GM21529 (cell line): ENCODE data around the gene INPP4B.

ENCODE experiments used
- ATAC-seq: cut with Tn5 transposase; IDR thresholded peaks from one replicate; pipeline ENCODE4 v1.9.1; 2021; ENCODE audit not compliant: unreplicated experiment

Gene INPP4B

GRCh38 chr4:142485452-142485851 lies 360.6 kb downstream of the INPP4B start:
- no peak for ATAC-seq

DNA sequence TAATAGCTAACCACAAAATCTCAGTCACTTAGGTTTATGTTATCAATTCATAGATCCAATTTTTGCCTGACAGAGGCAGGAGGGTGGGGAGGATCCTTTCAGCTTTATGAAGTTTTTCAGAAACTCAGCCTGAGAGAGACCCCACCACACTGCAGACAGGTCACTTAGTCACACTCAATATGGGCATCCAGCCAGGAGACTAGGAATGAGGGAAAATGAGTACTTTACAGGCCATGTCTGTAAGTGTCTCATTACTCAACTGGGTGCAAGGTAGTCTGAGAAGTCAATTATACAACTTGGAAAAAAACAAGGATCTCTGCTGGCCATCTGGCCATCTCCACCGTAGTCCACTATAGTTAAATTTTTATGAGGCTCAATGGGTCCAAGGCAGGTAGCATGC lies 365.9 kb downstream of the INPP4B start:
- ATAC-seq, result no peak

DNA sequence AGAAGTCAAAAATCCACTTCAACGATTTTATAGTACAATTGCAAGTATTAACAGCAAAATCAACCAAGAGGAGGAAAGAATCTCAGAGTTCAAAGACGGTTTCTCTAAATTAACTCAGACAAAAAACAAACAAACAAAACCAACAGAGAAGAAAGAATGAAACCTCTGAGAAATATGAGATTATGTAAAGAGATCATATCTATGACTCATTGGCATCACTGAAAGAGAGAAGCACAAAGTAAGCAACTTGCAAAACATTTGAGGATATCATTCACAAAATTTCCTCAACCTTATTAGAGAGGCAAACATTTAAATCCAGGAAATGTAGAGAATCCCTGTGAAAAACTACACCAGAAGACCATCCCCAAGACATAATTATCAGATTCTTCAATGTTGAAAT lies 370.4 kb downstream of the INPP4B start:
- ATAC-seq, result no peak

GRCh38 chr4:142474398-142475087 lies 371.6 kb downstream of the INPP4B start:
- no peak for ATAC-seq

GRCh38 chr4:142473960-142474338 lies 372.2 kb downstream of the INPP4B start:
- no peak for ATAC-seq

DNA sequence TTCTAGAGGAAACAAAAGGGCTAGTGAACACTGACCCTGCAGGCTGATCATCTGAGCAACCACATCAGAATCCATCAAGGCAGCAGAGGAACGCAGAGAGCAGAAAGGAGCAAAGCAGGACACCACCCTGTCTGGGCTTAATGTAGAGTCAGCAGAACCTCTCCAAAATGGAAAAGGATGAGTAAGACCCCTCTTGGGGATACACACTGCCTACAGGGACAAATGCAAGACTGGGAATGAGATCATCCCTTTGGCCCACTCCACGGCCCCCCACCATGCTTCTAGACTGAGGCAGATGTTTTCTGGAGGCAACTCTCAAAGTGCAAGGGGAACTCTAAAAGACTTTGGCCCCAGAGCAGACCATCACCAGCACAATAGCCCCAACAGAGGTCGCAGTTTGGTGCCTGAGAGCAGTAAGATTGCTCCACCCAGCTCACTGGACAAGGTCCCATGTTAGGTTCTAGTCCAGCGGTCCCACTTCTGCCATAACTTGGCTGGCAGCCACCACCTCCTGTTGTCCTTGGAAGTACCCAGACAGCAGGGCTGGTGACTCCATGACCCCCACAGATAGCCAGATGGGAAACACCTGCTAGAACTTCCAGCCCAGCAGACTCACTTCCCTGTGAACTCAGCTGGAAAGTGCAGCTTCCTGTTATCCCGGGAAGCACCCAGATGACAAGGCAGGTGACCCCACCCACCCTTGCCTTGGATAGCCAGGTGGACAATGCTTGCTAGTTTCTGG lies 372.7 kb downstream of the INPP4B start:
- no peak for ATAC-seq

GRCh38 chr4:142467088-142467487 lies 379.0 kb downstream of the INPP4B start:
- no peak for ATAC-seq

- no peak for ATAC-seq
These were observed 380.6 kb downstream of the INPP4B start for GRCh38 chr4:142465526-142465925.

DNA sequence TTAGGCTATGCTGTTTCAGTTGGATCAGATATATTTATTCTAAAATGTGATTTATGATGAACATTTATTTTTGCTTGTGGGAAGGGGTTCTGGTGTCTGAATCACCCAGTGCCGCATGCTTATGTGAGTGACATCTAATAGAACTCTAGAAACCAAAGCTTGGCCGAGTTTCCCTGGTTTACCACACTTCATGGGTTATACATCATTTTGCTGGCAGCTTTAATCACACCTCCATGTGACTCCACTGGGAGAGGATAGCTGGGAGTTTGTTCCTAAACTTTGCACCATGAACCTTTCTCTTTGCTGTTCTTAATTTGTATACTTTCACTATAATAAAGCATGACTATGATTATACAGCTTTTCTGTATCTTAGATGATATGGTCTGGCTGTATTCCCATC lies 382.9 kb downstream of the INPP4B start:
- ATAC-seq, result no peak

GRCh38 chr4:142452161-142452855 lies 393.8 kb downstream of the INPP4B start:
- no peak for ATAC-seq

DNA sequence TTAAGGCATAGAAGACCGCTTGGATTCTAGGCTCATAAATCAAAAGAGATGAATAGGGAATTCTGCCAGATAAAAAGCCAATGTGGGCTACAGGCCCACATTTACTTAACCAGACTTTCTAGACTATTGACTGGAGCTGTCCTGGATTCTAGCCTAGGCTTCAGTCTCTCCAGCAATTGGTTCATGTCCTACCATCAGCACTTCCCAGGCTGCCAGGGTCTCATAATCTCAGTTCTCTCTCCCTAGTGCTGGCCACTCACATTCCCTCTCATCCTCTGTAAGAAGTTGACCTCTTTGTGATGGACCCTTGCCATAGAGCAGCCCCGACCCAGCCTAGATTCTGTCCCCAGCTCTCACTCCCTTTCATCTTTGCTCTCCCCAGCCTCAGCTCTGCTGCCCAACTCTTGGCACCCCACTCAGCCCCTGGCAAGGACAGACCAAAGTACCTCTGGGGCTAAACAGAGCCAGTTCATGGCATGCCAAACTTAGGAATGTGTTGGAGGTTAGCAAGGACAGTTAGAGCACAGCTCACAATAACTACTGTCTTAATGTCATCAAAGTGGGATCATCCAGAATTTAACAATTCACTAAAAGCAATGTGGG lies 396.2 kb downstream of the INPP4B start:
- no peak for ATAC-seq

DNA sequence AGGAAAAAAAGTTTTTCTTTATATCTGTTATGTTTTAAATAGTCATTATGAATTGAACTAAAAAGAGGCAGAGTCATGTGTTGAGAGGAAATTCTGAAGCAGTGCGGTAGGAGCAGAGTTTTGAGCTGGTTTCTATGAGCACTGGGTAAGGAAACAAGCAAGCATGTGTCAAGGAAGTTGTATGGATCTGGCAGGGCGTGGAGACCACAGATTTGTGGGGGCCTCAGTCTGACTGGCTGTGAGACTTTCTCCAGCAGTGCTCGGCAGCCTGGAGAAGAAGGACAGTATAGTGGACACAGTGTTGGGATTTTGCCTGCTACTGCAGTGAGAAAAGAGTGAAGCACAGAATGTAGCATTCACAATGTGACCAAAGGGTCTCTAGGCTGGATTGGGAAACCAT lies 399.1 kb downstream of the INPP4B start:
- ATAC-seq, result no peak

DNA sequence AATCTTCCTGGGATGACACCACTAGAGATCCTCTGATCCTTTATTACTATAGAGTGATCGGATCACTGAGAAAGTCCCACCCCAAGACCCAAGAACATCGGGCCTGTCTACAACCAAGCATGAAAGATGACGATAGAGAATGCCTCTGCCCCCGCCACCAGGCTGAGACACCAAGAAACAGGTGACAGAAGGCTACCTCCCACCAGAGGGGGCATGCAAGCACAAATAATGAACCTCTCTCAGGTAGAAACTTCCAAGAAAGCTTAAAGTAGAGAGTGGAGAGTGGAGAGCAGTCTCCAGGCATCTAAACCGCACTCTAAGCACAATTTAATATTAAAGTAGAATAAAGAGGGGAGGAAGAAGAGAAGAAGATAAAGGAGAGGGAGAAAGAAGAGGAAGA lies 402.6 kb downstream of the INPP4B start:
- no peak for ATAC-seq

- ATAC-seq, result no peak
These were observed 406.0 kb downstream of the INPP4B start for GRCh38 chr4:142440093-142440492.

- ATAC-seq, result no peak
These were observed 410.4 kb downstream of the INPP4B start for GRCh38 chr4:142435599-142436235.

GRCh38 chr4:142434519-142435224 lies 411.4 kb downstream of the INPP4B start:
- ATAC-seq, result no peak

GRCh38 chr4:142428715-142429114 lies 417.4 kb downstream of the INPP4B start:
- ATAC-seq, result no peak

DNA sequence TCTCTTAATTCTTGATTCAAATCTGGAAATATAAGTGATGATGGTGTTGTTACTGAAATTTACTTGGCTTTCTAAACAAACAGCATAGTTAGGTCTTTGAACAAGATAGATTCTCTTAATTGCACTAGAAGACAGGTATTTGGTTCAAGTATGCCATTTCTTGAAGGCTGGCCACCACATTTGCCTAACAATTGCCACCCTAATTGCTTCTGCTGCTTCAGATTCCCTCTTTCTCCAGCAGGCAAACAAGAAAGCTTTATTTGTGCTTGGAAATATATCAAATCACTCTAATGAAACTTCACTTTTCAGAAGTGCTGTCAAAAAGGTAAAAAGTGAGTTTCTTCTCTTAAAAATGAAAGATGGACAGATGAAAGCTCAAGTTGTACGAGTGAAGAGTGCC lies 418.6 kb downstream of the INPP4B start:
- no peak for ATAC-seq

DNA sequence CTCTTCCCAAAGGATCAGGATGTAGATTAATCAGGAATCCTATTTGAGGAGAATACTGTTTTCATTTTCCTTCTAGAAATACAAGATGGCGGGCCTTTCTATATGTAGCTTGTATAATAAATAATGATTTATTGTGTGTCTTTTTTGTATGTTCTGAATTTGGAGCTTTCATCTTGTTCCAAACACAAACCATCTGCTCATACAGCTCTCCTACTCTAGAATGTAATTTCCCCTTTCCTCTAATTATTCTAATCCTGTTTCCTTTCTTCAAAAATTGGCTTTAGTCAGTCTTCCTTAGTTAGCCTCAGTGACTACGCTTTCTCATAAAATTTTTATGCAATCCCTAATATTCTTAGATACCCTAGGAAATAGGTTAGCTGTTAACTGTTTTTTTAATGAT lies 422.2 kb downstream of the INPP4B start:
- no peak for ATAC-seq

DNA sequence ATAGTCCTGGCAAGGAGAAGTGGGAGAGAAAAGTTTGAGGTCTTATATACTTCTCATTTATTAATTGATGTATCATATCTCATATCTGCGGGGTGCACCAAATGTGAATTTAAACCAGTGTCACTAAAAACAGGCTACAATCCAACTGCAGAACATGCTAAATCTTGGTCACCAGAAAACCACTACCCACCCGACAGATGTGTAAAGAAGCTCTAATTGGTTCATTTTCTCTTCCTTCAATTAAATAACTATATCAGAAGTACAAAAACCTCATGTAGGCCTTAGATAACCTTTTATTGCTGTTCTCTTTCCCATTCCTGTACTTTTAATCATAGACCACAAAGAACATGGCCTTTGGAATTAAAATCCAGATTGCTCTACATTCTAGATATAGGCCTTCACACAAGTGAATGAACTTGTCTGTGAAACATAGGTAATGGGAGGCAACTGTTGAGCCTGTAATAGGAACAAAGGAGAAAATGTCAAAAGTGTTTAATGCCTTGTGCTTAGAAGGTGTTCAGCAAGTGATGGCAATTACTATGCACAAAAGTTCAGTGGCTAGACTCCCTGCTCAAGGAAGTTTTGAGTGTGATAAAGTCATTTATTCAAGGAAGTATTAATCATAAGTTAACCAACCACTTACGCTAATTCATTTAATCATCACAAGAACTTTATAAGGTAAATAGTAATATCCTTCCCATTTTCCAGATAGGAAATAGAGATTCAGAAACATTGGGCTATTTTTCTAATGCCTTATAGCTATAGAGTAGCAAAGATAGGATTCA lies 425.6 kb downstream of the INPP4B start:
- ATAC-seq, result no peak
